H9 (cell line): Measurements from ENCODE around the gene GNAO1. TPM values are rescaled to one million over a fixed set of nuclear protein-coding genes. Genes with fewer than 3 reads are reported as not detected.

Source experiments
- DNase-seq: peaks from one replicate; pipeline ENCODE4 v3.0.0-alpha.2; 2017
- H2AFZ ChIP-seq: one replicate; pipeline ENCODE4 v1.6.1; 2013; ENCODE audit warnings: mild to moderate bottlenecking, low read length, control low read depth, moderate library complexity
- H2AK5ac ChIP-seq: 2 replicates; pipeline ENCODE4 v1.6.1; 2013; ENCODE audit warnings: low read length, control low read depth, mixed read lengths; ENCODE audit not compliant: insufficient read length
- H2BK120ac ChIP-seq: one replicate; pipeline ENCODE4 v1.6.1; 2013; ENCODE audit warnings: low read depth, mild to moderate bottlenecking, low read length, control low read depth, inconsistent platforms; ENCODE audit not compliant: poor library complexity, severe bottlenecking
- H2BK12ac ChIP-seq: 2 replicates; pipeline ENCODE4 v1.6.1; 2013; ENCODE audit warnings: low read length, control low read depth, mixed read lengths, low read depth; ENCODE audit not compliant: insufficient read length
- H2BK15ac ChIP-seq: 2 replicates; pipeline ENCODE4 v1.6.1; 2013; ENCODE audit warnings: low read depth, low read length, control low read depth
- H2BK20ac ChIP-seq: one replicate; pipeline ENCODE4 v1.6.1; 2013; ENCODE audit warnings: low read depth, mild to moderate bottlenecking, low read length, control low read depth, inconsistent platforms; ENCODE audit not compliant: poor library complexity, severe bottlenecking
- H2BK5ac ChIP-seq: 2 replicates; pipeline ENCODE4 v1.6.1; 2013; ENCODE audit warnings: low read length, control low read depth, mixed read lengths; ENCODE audit not compliant: insufficient read length
- H3K14ac ChIP-seq: 2 replicates; pipeline ENCODE4 v1.6.1; 2013; ENCODE audit warnings: low read length, control low read depth; ENCODE audit not compliant: insufficient read depth
- H3K18ac ChIP-seq: 2 replicates; pipeline ENCODE4 v1.6.1; 2013; ENCODE audit warnings: low read depth, mild to moderate bottlenecking, mixed read lengths, low read length, control low read depth; ENCODE audit not compliant: insufficient read length
- H3K23ac ChIP-seq: 2 replicates; pipeline ENCODE4 v1.6.1; 2013; ENCODE audit warnings: low read length, control low read depth, mixed read lengths, low read depth; ENCODE audit not compliant: insufficient read length
- H3K23me2 ChIP-seq: 2 replicates; pipeline ENCODE4 v1.6.1; 2013; ENCODE audit warnings: low read depth, mild to moderate bottlenecking, mixed read lengths, low read length, control low read depth; ENCODE audit not compliant: insufficient read length, poor library complexity, severe bottlenecking
- H3K27ac ChIP-seq: 2 replicates; pipeline ENCODE4 v1.5.1; 2013; ENCODE audit warnings: low read length, control low read depth, mixed read lengths, low read depth; ENCODE audit not compliant: insufficient read length
- H3K27me3 ChIP-seq: 2 replicates; pipeline ENCODE4 v1.6.1; 2013; ENCODE audit warnings: low read length, control low read depth, inconsistent platforms; ENCODE audit not compliant: insufficient read depth
- H3K4ac ChIP-seq: 2 replicates; pipeline ENCODE4 v1.6.1; 2013; ENCODE audit warnings: low read depth, mild to moderate bottlenecking, control low read depth, inconsistent platforms, low read length, moderate library complexity
- H3K4me1 ChIP-seq: 2 replicates; pipeline ENCODE4 v1.6.1; 2013; ENCODE audit warnings: low read length, control low read depth, inconsistent platforms; ENCODE audit not compliant: insufficient read depth
- H3K4me2 ChIP-seq: 2 replicates; pipeline ENCODE4 v1.6.1; 2013; ENCODE audit warnings: low read length, control low read depth, mixed read lengths; ENCODE audit not compliant: insufficient read length, insufficient read depth
- H3K56ac ChIP-seq: 2 replicates; pipeline ENCODE4 v1.6.1; 2013; ENCODE audit warnings: low read depth, mild to moderate bottlenecking, mixed read lengths, low read length, control low read depth; ENCODE audit not compliant: insufficient read length
- H3K79me1 ChIP-seq: 2 replicates; pipeline ENCODE4 v1.6.1; 2013; ENCODE audit warnings: low read depth, mild to moderate bottlenecking, moderate library complexity, low read length, control low read depth, inconsistent platforms; ENCODE audit not compliant: insufficient read depth, poor library complexity, severe bottlenecking
- H3K79me2 ChIP-seq: 2 replicates; pipeline ENCODE4 v1.6.1; 2013; ENCODE audit warnings: low read length, control low read depth, inconsistent platforms; ENCODE audit not compliant: insufficient read depth
- H3K9ac ChIP-seq: 2 replicates; pipeline ENCODE4 v1.6.1; 2013; ENCODE audit warnings: low read length, control low read depth, mixed read lengths; ENCODE audit not compliant: insufficient read length; ENCODE audit errors: extremely low read depth
- H3K9me3 ChIP-seq: one replicate; pipeline ENCODE4 v1.6.1; 2013; ENCODE audit warnings: low read depth, low read length, inconsistent platforms; ENCODE audit not compliant: control insufficient read depth
- H3T11ph ChIP-seq: one replicate; pipeline ENCODE4 v1.6.1; 2013; ENCODE audit warnings: mild to moderate bottlenecking, low read length, control low read depth, inconsistent platforms
- H4K20me1 ChIP-seq: one replicate; pipeline ENCODE4 v1.6.1; 2013; ENCODE audit not compliant: control insufficient read depth, insufficient read length, insufficient read depth
- H4K5ac ChIP-seq: 2 replicates; pipeline ENCODE4 v1.6.1; 2013; ENCODE audit warnings: low read depth, mild to moderate bottlenecking, mixed read lengths, low read length, control low read depth; ENCODE audit not compliant: insufficient read length
- H4K8ac ChIP-seq: replicated peaks from 2 replicates; pipeline ENCODE4 v1.6.1; 2013; ENCODE audit warnings: low read length, control low read depth, mixed read lengths, low read depth; ENCODE audit not compliant: insufficient read length
- H4K91ac ChIP-seq: 2 replicates; pipeline ENCODE4 v1.6.1; 2013; ENCODE audit warnings: low read depth, mild to moderate bottlenecking, moderate library complexity, mixed read lengths, low read length, control low read depth; ENCODE audit not compliant: insufficient read length
- H3K27ac Mint-ChIP-seq, 3 experiments: 2 replicates in 2 of 3; 3 replicates in 1 of 3; pipeline ENCODE4 v1.8.0; 2020 to 2021; ENCODE audit warnings: mixed read lengths in 3 of 3, mild to moderate bottlenecking in 1 of 3, moderate library complexity in 1 of 3
- H3K27me3 Mint-ChIP-seq: 2 replicates; pipeline ENCODE4 v1.8.0; 2021; ENCODE audit warnings: low read depth, mild to moderate bottlenecking, moderate library complexity, mixed read lengths
- H3K36me3 Mint-ChIP-seq, 3 experiments: 2 replicates in 2 of 3; 3 replicates in 1 of 3; pipeline ENCODE4 v1.8.0; 2020 to 2021; ENCODE audit warnings: low read depth in 3 of 3, mixed read lengths in 3 of 3; ENCODE audit not compliant: insufficient read depth in 1 of 3
- H3K4me1 Mint-ChIP-seq, 2 experiments: 2 replicates each; pipeline ENCODE4 v1.8.0; 2020; ENCODE audit warnings: mixed read lengths in 2 of 2
- H3K4me3 Mint-ChIP-seq, 2 experiments: 2 replicates in 1 of 2; 3 replicates in 1 of 2; pipeline ENCODE4 v1.8.0; 2020 to 2021; ENCODE audit warnings: mild to moderate bottlenecking in 2 of 2, mixed read lengths in 2 of 2, moderate library complexity in 1 of 2
- H3K9me3 Mint-ChIP-seq, 2 experiments: 2 replicates in 1 of 2; 3 replicates in 1 of 2; pipeline ENCODE4 v1.8.0; 2020; ENCODE audit warnings: mild to moderate bottlenecking in 2 of 2, mixed read lengths in 2 of 2, moderate library complexity in 1 of 2
- WGBS: extraction: QIAGEN DNeasy Blood & Tissue Kit; methylation state at CpG from one replicate; pipeline ENCODE4 v1.1.7; 2013; ENCODE audit warnings: missing lambda C conversion rate, low lambda C conversion rate, mixed read lengths; ENCODE audit not compliant: insufficient read length; ENCODE audit errors: extremely low coverage; 5-methylcytosine and 5-hydroxymethylcytosine counted together
- total RNA-seq: library from RNA; stranded (reverse); gene quantifications from 2 replicates; pipeline ENCODE4 v1.2.1, GENCODE V29; 2021
- TF ChIP-seq, protein P1 (sequence below): fragments of 200-600 bp; sonication (generic); conservative IDR thresholded peaks from 3 replicates; pipeline ENCODE4 v1.8.0; 2021; ENCODE audit warnings: antibody characterized with exemption, mild to moderate bottlenecking

Gene GNAO1
- total RNA-seq, 1 experiment from 2014 or later: 16.9 TPM

DNA sequence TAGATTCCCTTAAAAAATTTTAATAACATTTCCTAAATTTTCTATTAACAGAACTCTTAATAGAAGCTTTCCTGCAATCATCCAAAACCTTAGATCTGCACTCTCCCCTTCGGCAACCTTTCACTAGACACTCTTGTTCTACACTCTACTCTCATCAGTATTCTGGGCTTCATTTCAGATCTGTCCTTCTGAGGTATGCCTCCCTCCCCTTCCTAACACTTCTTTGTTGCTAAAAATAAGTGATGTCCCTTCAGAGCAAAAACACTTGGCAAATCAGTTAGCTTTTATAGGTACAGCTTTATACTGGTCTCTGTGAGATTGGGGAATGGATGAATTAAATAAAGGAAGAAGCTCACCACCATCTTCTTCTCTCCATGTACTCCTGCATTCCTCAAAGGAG lies 28.2 kb upstream of the GNAO1 start:
- TF ChIP-seq, protein P1, sequence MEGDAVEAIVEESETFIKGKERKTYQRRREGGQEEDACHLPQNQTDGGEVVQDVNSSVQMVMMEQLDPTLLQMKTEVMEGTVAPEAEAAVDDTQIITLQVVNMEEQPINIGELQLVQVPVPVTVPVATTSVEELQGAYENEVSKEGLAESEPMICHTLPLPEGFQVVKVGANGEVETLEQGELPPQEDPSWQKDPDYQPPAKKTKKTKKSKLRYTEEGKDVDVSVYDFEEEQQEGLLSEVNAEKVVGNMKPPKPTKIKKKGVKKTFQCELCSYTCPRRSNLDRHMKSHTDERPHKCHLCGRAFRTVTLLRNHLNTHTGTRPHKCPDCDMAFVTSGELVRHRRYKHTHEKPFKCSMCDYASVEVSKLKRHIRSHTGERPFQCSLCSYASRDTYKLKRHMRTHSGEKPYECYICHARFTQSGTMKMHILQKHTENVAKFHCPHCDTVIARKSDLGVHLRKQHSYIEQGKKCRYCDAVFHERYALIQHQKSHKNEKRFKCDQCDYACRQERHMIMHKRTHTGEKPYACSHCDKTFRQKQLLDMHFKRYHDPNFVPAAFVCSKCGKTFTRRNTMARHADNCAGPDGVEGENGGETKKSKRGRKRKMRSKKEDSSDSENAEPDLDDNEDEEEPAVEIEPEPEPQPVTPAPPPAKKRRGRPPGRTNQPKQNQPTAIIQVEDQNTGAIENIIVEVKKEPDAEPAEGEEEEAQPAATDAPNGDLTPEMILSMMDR: no peak
- Histone ChIP-seq H4K20me1 (no peaks in the 10 kb centered on the region), H2BK5ac (no peak overlapping the region), H2AFZ (no peak overlapping the region), H3K79me1 (no peaks in the 10 kb centered on the region), H3K9me3 (no peaks in the 10 kb centered on the region), H3K14ac (no peak overlapping the region), H3T11ph (no peak overlapping the region), H3K23me2 (no peaks in the 10 kb centered on the region), H3K23ac (no peak overlapping the region), H2BK120ac (no peak overlapping the region), H3K9ac (no peak overlapping the region), H3K18ac (no peak overlapping the region), H2BK20ac (no peak overlapping the region), H4K91ac (no peak overlapping the region), H2AK5ac (no peak overlapping the region), H3K4me1 (no peaks in the 10 kb centered on the region), H3K79me2 (no peaks in the 10 kb centered on the region), H3K4ac (no peak overlapping the region), H3K27ac (no peak overlapping the region), H4K5ac (no peak overlapping the region), H2BK15ac (no peak overlapping the region), H3K4me2 (no peak overlapping the region), H3K56ac (no peak overlapping the region), H3K27me3 (no peaks in the 10 kb centered on the region), H2BK12ac (no peak overlapping the region), H4K8ac (no peak overlapping the region)
- Mint-ChIP-seq H3K27ac (no peak overlapping the region), H3K27me3 (no peaks in the 10 kb centered on the region; the same call in none of the 2 replicates), H3K4me1 (no peaks in the 10 kb centered on the region), H3K4me3 (no peak overlapping the region), H3K36me3 (no peaks in the 10 kb centered on the region), H3K9me3 (no peaks in the 10 kb centered on the region; a peak in 1 of 5 replicates)
- no CpG with 5 or more reads among the region's 1 CpG for WGBS
- no peak for DNase-seq
